Measurements from ENCODE around the gene OCRL.
A peak's percentile ranks its signal among the peaks of the same experiment; 100 is the strongest.

Gene OCRL

DNA sequence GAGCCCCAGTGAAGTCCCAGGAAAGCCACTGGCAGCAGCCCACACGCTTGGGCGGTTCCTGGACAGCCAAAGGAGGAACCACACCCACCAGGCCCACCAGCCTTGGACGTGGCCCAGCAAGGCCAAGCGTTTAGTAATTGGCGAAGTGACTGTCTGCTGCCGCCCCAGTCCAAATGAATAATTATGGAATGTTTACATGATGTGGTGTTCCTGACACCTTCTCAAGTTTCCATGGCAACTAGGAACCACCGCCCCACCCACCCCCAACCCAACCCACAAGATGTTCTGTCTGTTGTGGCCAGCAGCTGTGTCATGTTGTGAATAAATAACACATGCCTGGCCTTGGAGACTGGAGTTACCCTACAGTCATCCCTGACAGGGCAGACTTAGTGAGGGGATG lies 92.4 kb downstream of the OCRL start:
- no peak for DNase-seq (ENCODE audit: low read depth in 2 of 3, low spot score in 2 of 3)

DNA sequence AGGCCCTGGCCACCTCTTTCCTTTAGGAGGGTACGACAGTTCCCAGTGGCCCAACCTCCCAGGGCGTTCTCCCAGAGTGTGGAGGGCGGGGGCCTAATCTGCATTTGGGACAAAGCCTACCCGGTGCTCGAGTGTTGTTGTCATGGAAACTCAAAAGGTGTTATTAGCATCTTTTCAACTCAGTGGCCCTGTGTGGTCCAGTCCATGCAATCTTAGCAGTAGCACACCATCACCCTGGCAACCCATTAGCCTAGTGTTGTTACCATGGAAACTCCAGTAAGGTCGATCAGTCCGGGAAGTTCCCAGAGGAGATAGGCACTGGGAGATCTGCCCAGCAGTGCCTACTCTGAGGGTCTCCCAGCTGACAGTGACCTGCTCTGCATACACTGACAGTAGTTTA lies 94.5 kb downstream of the OCRL start:
- no peak for DNase-seq (ENCODE audit: low read depth in 2 of 3, low spot score in 2 of 3)

DNA sequence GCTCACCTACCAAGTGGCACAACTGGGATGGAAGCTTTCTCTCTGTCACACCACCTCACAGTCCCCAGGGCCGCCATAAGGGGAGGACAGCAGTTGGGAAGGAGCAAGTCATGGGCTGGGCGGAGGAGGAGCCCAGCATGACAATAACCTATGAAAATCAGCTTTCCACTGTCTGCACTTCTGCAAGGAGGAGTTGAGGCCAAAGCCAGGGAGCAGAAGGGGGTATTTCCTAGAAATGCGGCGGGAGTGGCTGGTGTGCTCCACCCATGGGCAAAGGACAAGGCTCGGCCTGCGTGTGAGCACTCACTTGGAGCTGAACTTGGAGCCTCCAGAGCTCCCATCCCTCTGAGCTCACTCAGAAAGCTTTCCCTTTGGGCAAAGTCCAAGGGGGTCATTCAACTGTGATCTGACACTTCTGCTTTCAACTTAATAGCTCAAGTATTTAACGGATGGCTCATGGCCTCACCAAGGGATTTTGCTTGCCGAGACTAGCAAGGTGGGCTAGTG lies 96.2 kb downstream of the OCRL start:
- DNase-seq (ENCODE audit: low read depth in 2 of 3, low spot score in 2 of 3) = no peak

DNA sequence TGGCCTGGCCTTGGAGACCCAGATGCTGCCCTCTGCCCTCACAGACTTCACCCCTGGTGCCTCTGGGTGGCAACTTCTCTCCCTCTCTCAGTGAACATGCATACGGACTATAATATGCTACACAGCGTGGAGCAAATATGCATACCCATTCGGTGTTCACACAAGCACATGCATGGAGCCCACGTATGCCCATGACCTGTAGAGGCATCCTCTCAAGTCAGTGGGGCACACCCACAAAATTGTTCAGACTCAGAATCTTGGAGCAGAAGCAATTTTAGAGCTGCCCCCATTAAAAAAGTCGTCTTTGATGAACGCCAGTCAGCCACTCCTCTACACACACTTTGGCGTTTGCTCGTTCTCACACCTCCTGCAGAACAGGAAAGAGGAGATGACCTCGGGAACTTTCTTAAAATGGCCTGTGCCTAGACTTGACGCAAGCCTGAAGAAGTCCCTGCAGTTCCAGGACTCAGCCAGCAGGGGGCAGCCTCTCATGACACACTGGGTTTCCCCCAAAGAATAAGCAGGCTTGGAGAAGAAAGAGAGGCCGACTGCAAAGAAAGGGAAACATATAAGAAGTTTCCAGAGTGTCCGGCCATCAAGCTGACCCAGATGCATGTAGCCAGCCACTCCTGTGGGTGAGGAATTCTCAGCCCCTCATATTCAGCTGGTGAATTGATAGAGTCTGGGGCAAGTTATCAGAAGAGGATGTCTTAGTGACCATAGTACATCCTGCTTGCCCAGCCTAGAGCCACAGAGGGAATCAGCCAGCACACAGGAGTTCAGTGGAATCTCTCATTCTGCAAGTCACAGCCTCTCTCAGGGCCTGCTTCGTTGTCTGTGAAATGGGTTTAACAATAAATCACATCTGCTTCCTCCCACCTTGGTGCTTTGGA lies 97.4 kb downstream of the OCRL start:
- peak; percentile 32 to 81 (median 49) for DNase-seq (ENCODE audit: low read depth in 2 of 3, low spot score in 2 of 3)

DNA sequence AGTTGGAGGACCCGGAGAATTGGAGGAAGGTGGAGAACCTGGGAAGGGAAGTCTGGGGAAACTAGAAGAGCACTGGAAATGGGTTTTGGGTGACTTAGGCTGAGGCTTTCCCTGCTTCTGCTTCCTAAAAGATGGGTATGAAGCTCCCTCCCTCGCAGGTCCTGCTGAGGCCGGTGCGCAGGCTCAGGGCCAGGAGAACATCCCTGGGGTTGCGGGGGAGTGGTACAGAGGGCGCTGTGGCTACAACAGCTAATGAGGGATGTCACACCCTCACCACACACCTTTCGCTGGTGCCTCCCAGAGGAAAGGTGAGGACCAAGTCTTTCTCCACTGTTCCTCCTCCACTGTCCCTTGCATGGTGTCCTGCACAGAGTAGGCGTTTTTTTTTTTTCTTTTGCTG lies 98.9 kb downstream of the OCRL start:
- no peak for DNase-seq (ENCODE audit: low read depth in 2 of 3, low spot score in 2 of 3)

DNA sequence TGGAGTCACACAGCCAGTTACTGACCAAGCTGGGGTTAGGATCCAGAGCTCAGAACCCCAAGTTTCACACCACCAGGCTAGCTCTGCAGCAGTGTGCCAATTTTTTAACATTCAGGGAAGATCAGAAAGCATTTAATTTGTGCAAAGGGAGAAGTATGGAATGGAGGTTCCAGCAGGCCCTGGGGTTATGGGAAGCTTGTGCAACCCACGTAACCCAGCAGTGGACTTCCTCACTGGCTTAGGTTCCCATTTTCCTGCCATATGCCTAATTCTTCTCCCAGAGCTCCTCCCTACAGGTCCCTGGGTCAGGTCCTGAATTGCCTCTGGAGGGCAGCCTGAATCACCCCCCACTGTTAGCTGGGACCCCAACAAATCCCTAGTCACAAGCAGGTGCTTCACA lies 100.7 kb downstream of the OCRL start:
- no peak for DNase-seq (ENCODE audit: low read depth in 2 of 3, low spot score in 2 of 3)

DNA sequence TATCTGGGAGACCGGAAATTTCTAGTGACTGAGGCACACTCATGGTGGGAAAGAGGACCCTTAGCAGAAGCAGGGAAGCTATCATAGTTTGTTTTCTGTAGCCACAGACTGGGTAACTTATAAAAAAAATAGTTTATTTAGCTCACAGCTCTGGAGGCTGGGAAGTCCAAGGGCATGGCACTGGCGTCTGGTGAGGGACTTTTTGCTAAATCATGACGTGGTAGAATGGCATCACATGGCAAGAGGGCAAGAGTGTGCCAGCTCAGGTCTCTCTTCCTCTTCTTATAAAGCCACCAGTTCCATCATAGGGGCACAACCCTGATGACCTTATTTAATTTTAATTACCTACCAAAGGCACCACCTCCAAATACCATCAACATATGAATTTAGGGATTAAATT lies 101.4 kb downstream of the OCRL start:
- no peak for DNase-seq (ENCODE audit: low read depth in 2 of 3, low spot score in 2 of 3)

DNA sequence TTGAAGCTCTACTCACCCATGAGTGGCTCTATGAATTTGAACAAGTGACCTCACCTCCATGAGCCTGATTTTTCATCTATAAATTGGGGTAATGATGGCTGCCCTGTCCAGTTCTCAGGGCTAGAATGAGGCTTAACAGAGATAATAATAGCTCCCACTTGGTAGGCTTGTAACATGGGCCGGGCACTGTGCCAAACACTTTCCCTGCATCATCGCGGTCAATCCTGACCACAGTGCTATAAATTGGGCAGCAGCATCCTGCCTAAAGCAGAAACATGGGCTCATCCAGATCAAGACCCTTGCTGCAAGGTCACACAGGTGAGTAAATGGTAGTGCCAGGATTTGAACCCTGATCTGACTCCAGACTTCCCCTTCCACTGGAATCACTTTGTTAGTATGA lies 101.9 kb downstream of the OCRL start:
- no peak for DNase-seq (ENCODE audit: low read depth in 2 of 3, low spot score in 2 of 3)

Measured in activated CD8-positive, alpha-beta memory T cell treated with anti-CD3 and anti-CD28 coated beads for 48 hours (primary cell).